ENCODE results near the gene TRIM15. TPM values are rescaled to one million over a fixed set of nuclear protein-coding genes. Genes with fewer than 3 reads are reported as not detected.
"Not testable (repeated sequence)": the region's sequence is repeated elsewhere in the genome, so short reads cannot be mapped to it uniquely, and the experiment has no call there.

Gene TRIM15
- polyA plus RNA-seq (2013, experiment 1 of 2), result 0.07 TPM
- polyA plus RNA-seq (2013, experiment 2 of 2), result 0.04 TPM

GRCh38 chr6:30163090-30163917 is at the start of gene TRIM15:
Gene TRIM15, plus strand, starts transcription at chr6:30163546. Its CDS starts 139 bp downstream, at chr6:30163685.
- Histone ChIP-seq H2BK12ac (ENCODE audit: low read length) (no peak within 1 kb of the TSS), H2BK15ac (ENCODE audit: low read length) (no peak within 1 kb of the TSS), H3K9me3 (replicated peaks in 1 of 2; ENCODE audit: control insufficient read depth in 2 of 2, insufficient read depth in 1 of 2, low read depth in 1 of 2, low read length in 2 of 2) (no peaks in the 10 kb centered on the region), H3K4me3 (ENCODE audit: low read length in 2 of 2) (no peak within 1 kb of the TSS), H3K14ac (ENCODE audit: low read length) (peak within 1 kb of the TSS; percentile 63), H3K4me2 (ENCODE audit: insufficient read depth, low read length, poor library complexity, severe bottlenecking) (no peak within 1 kb of the TSS), H2BK120ac (ENCODE audit: low read depth, low read length) (no peak within 1 kb of the TSS), H2AK5ac (ENCODE audit: low read depth, low read length) (no peak within 1 kb of the TSS), H3K23ac (ENCODE audit: low read depth, low read length, poor library complexity) (peak within 1 kb of the TSS; percentile 90), H3K79me1 (ENCODE audit: low read depth, low read length) (no peaks in the 10 kb centered on the region), H4K91ac (ENCODE audit: low read depth, low read length, poor library complexity) (no peak within 1 kb of the TSS), H3K9ac (ENCODE audit: low read depth, low read length, poor library complexity) (no peak within 1 kb of the TSS), H4K8ac (ENCODE audit: low read depth, low read length) (no peak within 1 kb of the TSS), H3K27me3 (ENCODE audit: control insufficient read depth in 3 of 3, insufficient read depth in 3 of 3, low read depth in 1 of 3, low read length in 3 of 3) (peaks cover 0 to 48% (median under 1%) of the 10 kb centered on the region in 3 experiments), H2AFZ (ENCODE audit: low read length) (no peak within 1 kb of the TSS), H3K4ac (ENCODE audit: low read length) (no peak within 1 kb of the TSS), H3K4me1 (ENCODE audit: control insufficient read depth in 2 of 2, insufficient read depth in 1 of 2, low read depth in 1 of 2, low read length in 2 of 2) (peaks cover 0 to 1% of the 10 kb centered on the region in 2 donors), H3K36me3 (replicated peaks in 1 of 2; ENCODE audit: control insufficient read depth in 2 of 2, insufficient read depth in 2 of 2, low read length in 2 of 2) (no peaks in the 10 kb centered on the region), H3K18ac (ENCODE audit: low read length) (peak within 1 kb of the TSS; percentile 41), H2BK5ac (ENCODE audit: low read length) (no peak within 1 kb of the TSS), H3K27ac (replicated peaks; ENCODE audit: low read length) (no peak within 1 kb of the TSS)
- DNase-seq (ENCODE audit: low spot score), result no peak
- no CpG with 5 or more reads among the region's 31 CpGs for WGBS, 2 donors (ENCODE audit: extremely low coverage in 2 of 2, insufficient read length in 2 of 2, insufficient replicate concordance in 1 of 2)

GRCh38 chr6:30113841-30114240 is 49.5 kb upstream of the TRIM15 start:
- no peak overlapping the region for H3K4ac ChIP-seq (ENCODE audit: low read length)
- WGBS, 2 donors (ENCODE audit: extremely low coverage in 2 of 2, insufficient read length in 2 of 2, insufficient replicate concordance in 1 of 2), result no CpG with 5 or more reads among the region's 1 CpG
- DNase-seq (ENCODE audit: low spot score), result no peak
- H3K79me1 ChIP-seq (ENCODE audit: low read depth, low read length), result no peaks in the 10 kb centered on the region
- peaks cover 0 to 48% (median 19%) of the 10 kb centered on the region in 3 experiments for H3K27me3 ChIP-seq (ENCODE audit: control insufficient read depth in 3 of 3, insufficient read depth in 3 of 3, low read depth in 1 of 3, low read length in 3 of 3)
- no peak overlapping the region for H3K9ac ChIP-seq (ENCODE audit: low read depth, low read length, poor library complexity)
- no peak overlapping the region for H3K27ac ChIP-seq (replicated peaks; ENCODE audit: low read length)
- H3K23ac ChIP-seq (ENCODE audit: low read depth, low read length, poor library complexity), result no peak overlapping the region
- H2AFZ ChIP-seq (ENCODE audit: low read length), result no peak overlapping the region
- no peak overlapping the region for H2BK120ac ChIP-seq (ENCODE audit: low read depth, low read length)
- H4K91ac ChIP-seq (ENCODE audit: low read depth, low read length, poor library complexity), result no peak overlapping the region
- no peak overlapping the region for H3K18ac ChIP-seq (ENCODE audit: low read length)
- no peak overlapping the region for H4K8ac ChIP-seq (ENCODE audit: low read depth, low read length)
- H2BK15ac ChIP-seq (ENCODE audit: low read length), result no peak overlapping the region
- no peaks in the 10 kb centered on the region for H3K9me3 ChIP-seq (replicated peaks in 1 of 2; ENCODE audit: control insufficient read depth in 2 of 2, insufficient read depth in 1 of 2, low read depth in 1 of 2, low read length in 2 of 2)
- no peak overlapping the region for H2BK12ac ChIP-seq (ENCODE audit: low read length)
- no peaks in the 10 kb centered on the region for H3K36me3 ChIP-seq (replicated peaks in 1 of 2; ENCODE audit: control insufficient read depth in 2 of 2, insufficient read depth in 2 of 2, low read length in 2 of 2)
- H2AK5ac ChIP-seq (ENCODE audit: low read depth, low read length), result no peak overlapping the region
- H3K14ac ChIP-seq (ENCODE audit: low read length), result no peak overlapping the region
- no peak overlapping the region for H2BK5ac ChIP-seq (ENCODE audit: low read length)
- H3K4me2 ChIP-seq (ENCODE audit: insufficient read depth, low read length, poor library complexity, severe bottlenecking), result no peak overlapping the region
- no peaks in the 10 kb centered on the region for H3K4me1 ChIP-seq (ENCODE audit: control insufficient read depth in 2 of 2, insufficient read depth in 1 of 2, low read depth in 1 of 2, low read length in 2 of 2)
- H3K4me3 ChIP-seq (ENCODE audit: low read length in 2 of 2), result no peak overlapping the region

GRCh38 chr6:30116724-30117123 is 46.6 kb upstream of the TRIM15 start:
- Histone ChIP-seq H3K4me1 (ENCODE audit: control insufficient read depth in 2 of 2, insufficient read depth in 1 of 2, low read depth in 1 of 2, low read length in 2 of 2) (no peaks in the 10 kb centered on the region), H3K27me3 (ENCODE audit: control insufficient read depth in 3 of 3, insufficient read depth in 3 of 3, low read depth in 1 of 3, low read length in 3 of 3) (peaks cover 0 to 50% (median 11%) of the 10 kb centered on the region in 3 experiments), H4K91ac (ENCODE audit: low read depth, low read length, poor library complexity) (no peak overlapping the region), H2AFZ (ENCODE audit: low read length) (no peak overlapping the region), H3K9me3 (replicated peaks in 1 of 2; ENCODE audit: control insufficient read depth in 2 of 2, insufficient read depth in 1 of 2, low read depth in 1 of 2, low read length in 2 of 2) (no peaks in the 10 kb centered on the region), H3K23ac (ENCODE audit: low read depth, low read length, poor library complexity) (no peak overlapping the region), H3K4me3 (ENCODE audit: low read length in 2 of 2) (no peak overlapping the region), H2AK5ac (ENCODE audit: low read depth, low read length) (no peak overlapping the region), H4K8ac (ENCODE audit: low read depth, low read length) (no peak overlapping the region), H3K36me3 (replicated peaks in 1 of 2; ENCODE audit: control insufficient read depth in 2 of 2, insufficient read depth in 2 of 2, low read length in 2 of 2) (no peaks in the 10 kb centered on the region), H3K4me2 (ENCODE audit: insufficient read depth, low read length, poor library complexity, severe bottlenecking) (no peak overlapping the region), H2BK15ac (ENCODE audit: low read length) (no peak overlapping the region), H2BK12ac (ENCODE audit: low read length) (no peak overlapping the region), H3K4ac (ENCODE audit: low read length) (no peak overlapping the region), H2BK120ac (ENCODE audit: low read depth, low read length) (no peak overlapping the region), H3K9ac (ENCODE audit: low read depth, low read length, poor library complexity) (no peak overlapping the region), H2BK5ac (ENCODE audit: low read length) (no peak overlapping the region), H3K79me1 (ENCODE audit: low read depth, low read length) (no peaks in the 10 kb centered on the region), H3K27ac (replicated peaks; ENCODE audit: low read length) (no peak overlapping the region), H3K18ac (ENCODE audit: low read length) (no peak overlapping the region), H3K14ac (ENCODE audit: low read length) (no peak overlapping the region)
- no CpG with 5 or more reads among the region's 6 CpGs for WGBS, 2 donors (ENCODE audit: extremely low coverage in 2 of 2, insufficient read length in 2 of 2, insufficient replicate concordance in 1 of 2)
- DNase-seq (ENCODE audit: low spot score), result no peak

- not testable (repeated sequence) for H3K36me3 ChIP-seq (replicated peaks in 1 of 2; ENCODE audit: control insufficient read depth in 2 of 2, insufficient read depth in 2 of 2, low read length in 2 of 2); H3K4me2 ChIP-seq (ENCODE audit: insufficient read depth, low read length, poor library complexity, severe bottlenecking); H3K27ac ChIP-seq (replicated peaks; ENCODE audit: low read length); H2BK15ac ChIP-seq (ENCODE audit: low read length); H3K9ac ChIP-seq (ENCODE audit: low read depth, low read length, poor library complexity); H3K4ac ChIP-seq (ENCODE audit: low read length); DNase-seq (ENCODE audit: low spot score); H3K4me3 ChIP-seq (ENCODE audit: low read length in 2 of 2); H2BK120ac ChIP-seq (ENCODE audit: low read depth, low read length); H3K4me1 ChIP-seq (ENCODE audit: control insufficient read depth in 2 of 2, insufficient read depth in 1 of 2, low read depth in 1 of 2, low read length in 2 of 2); H4K91ac ChIP-seq (ENCODE audit: low read depth, low read length, poor library complexity); H2BK5ac ChIP-seq (ENCODE audit: low read length); H3K23ac ChIP-seq (ENCODE audit: low read depth, low read length, poor library complexity); H3K18ac ChIP-seq (ENCODE audit: low read length); H3K9me3 ChIP-seq (replicated peaks in 1 of 2; ENCODE audit: control insufficient read depth in 2 of 2, insufficient read depth in 1 of 2, low read depth in 1 of 2, low read length in 2 of 2); H3K79me1 ChIP-seq (ENCODE audit: low read depth, low read length); H3K14ac ChIP-seq (ENCODE audit: low read length); H2AFZ ChIP-seq (ENCODE audit: low read length); H4K8ac ChIP-seq (ENCODE audit: low read depth, low read length); H2BK12ac ChIP-seq (ENCODE audit: low read length); H2AK5ac ChIP-seq (ENCODE audit: low read depth, low read length)
- WGBS, 2 donors (ENCODE audit: extremely low coverage in 2 of 2, insufficient read length in 2 of 2, insufficient replicate concordance in 1 of 2), result no CpG with 5 or more reads among the region's 5 CpGs
- H3K27me3 ChIP-seq (ENCODE audit: control insufficient read depth in 3 of 3, insufficient read depth in 3 of 3, low read depth in 1 of 3, low read length in 3 of 3), result peaks cover 0 to 41% (median 0%) of the 10 kb centered on the region in 3 experiments
Measured at GRCh38 chr6:30118691-30119090, 44.7 kb upstream of the TRIM15 start.

Data from neuronal stem cell (in vitro differentiated cells).